ENCODE data around the gene KCNH2.

DNA sequence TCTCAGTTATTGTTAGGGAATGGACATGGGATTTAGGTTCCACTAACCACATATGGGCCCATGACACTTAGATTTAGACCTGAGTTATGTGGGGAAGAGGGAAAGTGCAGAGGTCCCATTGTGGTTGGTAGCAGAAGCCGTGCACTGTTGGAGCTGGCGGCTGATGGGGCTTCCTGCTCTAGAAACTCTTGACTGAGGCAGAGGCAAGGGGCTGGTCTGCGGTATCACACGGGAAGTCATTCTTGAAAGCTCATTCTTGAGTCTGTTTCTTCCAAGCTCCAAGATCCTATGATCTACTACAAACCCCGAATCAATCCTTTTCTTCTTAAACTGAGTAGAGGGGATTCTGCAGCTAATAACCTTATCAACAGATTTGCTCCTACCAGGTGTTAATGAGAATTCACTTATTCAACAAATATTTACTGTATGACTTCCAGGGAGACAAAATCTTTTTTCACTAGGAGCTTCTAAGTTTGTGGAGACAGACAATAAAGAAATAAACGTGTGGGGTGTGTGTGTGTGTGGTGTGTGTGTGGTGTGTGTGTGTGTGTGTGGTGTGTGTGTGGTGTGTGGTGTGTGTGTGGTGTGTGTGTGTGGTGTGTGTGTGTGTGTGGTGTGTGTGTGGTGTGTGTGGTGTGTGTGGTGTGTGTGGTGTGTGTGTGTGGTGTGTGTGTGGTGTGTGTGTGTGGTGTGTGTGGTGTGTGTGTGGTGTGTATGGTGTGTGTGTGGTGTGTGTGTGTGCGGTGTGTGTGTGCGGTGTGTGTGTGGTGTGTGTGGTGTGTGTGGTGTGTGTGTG is 68.7 kb downstream of the KCNH2 start:
- TF ChIP-seq ZNF274 (IDR thresholded peaks at IDR 0.05; ENCODE audit: low read length) (no peak), ZNF274 (tag by site-specific recombination; IDR thresholded peaks at IDR 0.05; ENCODE audit: borderline replicate concordance) (no peak), ZNF510 (tag by site-specific recombination; IDR thresholded peaks at IDR 0.05; ENCODE audit: insufficient replicate concordance) (no peak), ZFP69B (tag by site-specific recombination; IDR thresholded peaks at IDR 0.05) (no peak), ZNF23 (tag by site-specific recombination; IDR thresholded peaks at IDR 0.05; ENCODE audit: borderline replicate concordance) (no peak), ZNF24 (tag by site-specific recombination; IDR thresholded peaks at IDR 0.05) (no peak), ZNF133 (tag by site-specific recombination; IDR thresholded peaks at IDR 0.05) (no peak), ZBTB48 (tag by site-specific recombination; IDR thresholded peaks at IDR 0.05) (no peak), ZNF623 (tag by site-specific recombination; IDR thresholded peaks at IDR 0.05) (no peak), ZNF121 (tag by site-specific recombination; IDR thresholded peaks at IDR 0.05) (no peak)
- TF ChIP-seq, protein P1, sequence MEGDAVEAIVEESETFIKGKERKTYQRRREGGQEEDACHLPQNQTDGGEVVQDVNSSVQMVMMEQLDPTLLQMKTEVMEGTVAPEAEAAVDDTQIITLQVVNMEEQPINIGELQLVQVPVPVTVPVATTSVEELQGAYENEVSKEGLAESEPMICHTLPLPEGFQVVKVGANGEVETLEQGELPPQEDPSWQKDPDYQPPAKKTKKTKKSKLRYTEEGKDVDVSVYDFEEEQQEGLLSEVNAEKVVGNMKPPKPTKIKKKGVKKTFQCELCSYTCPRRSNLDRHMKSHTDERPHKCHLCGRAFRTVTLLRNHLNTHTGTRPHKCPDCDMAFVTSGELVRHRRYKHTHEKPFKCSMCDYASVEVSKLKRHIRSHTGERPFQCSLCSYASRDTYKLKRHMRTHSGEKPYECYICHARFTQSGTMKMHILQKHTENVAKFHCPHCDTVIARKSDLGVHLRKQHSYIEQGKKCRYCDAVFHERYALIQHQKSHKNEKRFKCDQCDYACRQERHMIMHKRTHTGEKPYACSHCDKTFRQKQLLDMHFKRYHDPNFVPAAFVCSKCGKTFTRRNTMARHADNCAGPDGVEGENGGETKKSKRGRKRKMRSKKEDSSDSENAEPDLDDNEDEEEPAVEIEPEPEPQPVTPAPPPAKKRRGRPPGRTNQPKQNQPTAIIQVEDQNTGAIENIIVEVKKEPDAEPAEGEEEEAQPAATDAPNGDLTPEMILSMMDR (tag by site-specific recombination; IDR thresholded peaks at IDR 0.05): no peak

Measured in HEK293 (cell line).